Measurements from ENCODE around the gene OBI1.

Gene OBI1

DNA sequence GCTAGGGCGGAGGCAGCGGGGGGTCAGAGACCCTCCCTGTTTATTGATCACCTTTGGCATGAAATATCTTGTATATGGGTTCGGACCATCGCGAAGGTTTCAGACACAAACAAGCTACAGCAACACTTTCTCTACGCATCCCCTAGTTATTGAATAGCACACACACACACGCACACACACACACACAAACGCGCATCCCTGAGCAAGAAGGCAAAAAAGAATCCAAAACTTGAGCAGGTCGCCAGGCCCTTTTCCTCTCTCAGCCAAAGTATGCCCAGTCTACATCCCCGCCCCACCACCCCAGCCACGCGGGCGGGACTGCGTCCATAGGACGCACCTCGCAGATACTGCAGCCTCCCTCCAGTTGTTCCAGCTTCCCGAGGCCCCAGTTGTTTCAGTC, 71.6 kb downstream of the OBI1 start:
- peak; percentile 31 for DNase-seq (ENCODE audit: low spot score)
- no CpG with 5 or more reads among the region's 18 CpGs for WGBS, 2 donors (ENCODE audit: extremely low coverage in 2 of 2, insufficient read length in 2 of 2, insufficient replicate concordance in 1 of 2)
- H4K91ac ChIP-seq (ENCODE audit: low read depth, low read length, poor library complexity) = no peak overlapping the region
- H3K14ac ChIP-seq (ENCODE audit: low read length) = no peak overlapping the region
- H2BK12ac ChIP-seq (ENCODE audit: low read length) = no peak overlapping the region
- H3K27ac ChIP-seq (replicated peaks; ENCODE audit: low read length) = no peak overlapping the region
- H3K9ac ChIP-seq (ENCODE audit: low read depth, low read length, poor library complexity) = no peak overlapping the region
- H2AK5ac ChIP-seq (ENCODE audit: low read depth, low read length) = no peak overlapping the region
- H3K36me3 ChIP-seq (replicated peaks in 1 of 2; ENCODE audit: control insufficient read depth in 2 of 2, insufficient read depth in 2 of 2, low read length in 2 of 2) = no peaks in the 10 kb centered on the region
- H3K27me3 ChIP-seq (ENCODE audit: control insufficient read depth in 3 of 3, insufficient read depth in 3 of 3, low read depth in 1 of 3, low read length in 3 of 3) = peaks cover 3 to 72% (median 20%) of the 10 kb centered on the region in 3 experiments
- H2BK120ac ChIP-seq (ENCODE audit: low read depth, low read length) = no peak overlapping the region
- H3K23ac ChIP-seq (ENCODE audit: low read depth, low read length, poor library complexity) = no peak overlapping the region
- H3K4me3 ChIP-seq (ENCODE audit: low read length in 2 of 2) = no peak overlapping the region
- no peaks in the 10 kb centered on the region for H3K79me1 ChIP-seq (ENCODE audit: low read depth, low read length)
- no peak overlapping the region for H4K8ac ChIP-seq (ENCODE audit: low read depth, low read length)
- no peak overlapping the region for H2AFZ ChIP-seq (ENCODE audit: low read length)
- no peaks in the 10 kb centered on the region for H3K9me3 ChIP-seq (replicated peaks in 1 of 2; ENCODE audit: control insufficient read depth in 2 of 2, insufficient read depth in 1 of 2, low read depth in 1 of 2, low read length in 2 of 2)
- H3K18ac ChIP-seq (ENCODE audit: low read length) = no peak overlapping the region
- no peak overlapping the region for H3K4ac ChIP-seq (ENCODE audit: low read length)
- no peak overlapping the region for H3K4me2 ChIP-seq (ENCODE audit: insufficient read depth, low read length, poor library complexity, severe bottlenecking)
- H3K4me1 ChIP-seq (ENCODE audit: control insufficient read depth in 2 of 2, insufficient read depth in 1 of 2, low read depth in 1 of 2, low read length in 2 of 2) = no peaks in the 10 kb centered on the region
- H2BK5ac ChIP-seq (ENCODE audit: low read length) = no peak overlapping the region
- no peak overlapping the region for H2BK15ac ChIP-seq (ENCODE audit: low read length)

DNA sequence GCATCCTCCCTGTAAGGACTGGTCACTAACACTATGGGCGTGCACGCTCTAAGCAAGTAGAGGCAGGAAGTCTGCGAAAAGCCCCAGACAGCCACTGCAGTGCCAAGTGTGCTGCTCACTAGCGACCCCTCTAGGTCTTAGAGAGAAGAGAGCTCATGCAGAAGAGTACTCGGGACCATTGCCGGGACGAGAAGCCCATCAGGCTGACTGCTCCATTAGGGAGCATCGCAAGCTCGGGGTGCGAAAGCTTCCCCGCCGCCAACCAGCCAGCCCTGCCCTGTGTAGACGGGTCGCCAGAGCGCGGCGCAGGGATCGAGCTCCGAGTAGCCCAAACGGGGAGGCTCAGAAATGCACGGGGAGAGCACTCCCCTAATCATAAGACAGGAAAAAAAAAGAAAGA, 72.2 kb downstream of the OBI1 start:
- Histone ChIP-seq H3K9ac (ENCODE audit: low read depth, low read length, poor library complexity) (no peak overlapping the region), H2BK15ac (ENCODE audit: low read length) (no peak overlapping the region), H2AK5ac (ENCODE audit: low read depth, low read length) (no peak overlapping the region), H3K4me2 (ENCODE audit: insufficient read depth, low read length, poor library complexity, severe bottlenecking) (no peak overlapping the region), H3K23ac (ENCODE audit: low read depth, low read length, poor library complexity) (no peak overlapping the region), H3K4ac (ENCODE audit: low read length) (no peak overlapping the region), H3K9me3 (replicated peaks in 1 of 2; ENCODE audit: control insufficient read depth in 2 of 2, insufficient read depth in 1 of 2, low read depth in 1 of 2, low read length in 2 of 2) (no peaks in the 10 kb centered on the region), H2AFZ (ENCODE audit: low read length) (no peak overlapping the region), H3K27ac (replicated peaks; ENCODE audit: low read length) (no peak overlapping the region), H3K14ac (ENCODE audit: low read length) (no peak overlapping the region), H3K4me3 (ENCODE audit: low read length in 2 of 2) (no peak overlapping the region), H3K4me1 (ENCODE audit: control insufficient read depth in 2 of 2, insufficient read depth in 1 of 2, low read depth in 1 of 2, low read length in 2 of 2) (no peaks in the 10 kb centered on the region), H2BK5ac (ENCODE audit: low read length) (no peak overlapping the region), H4K8ac (ENCODE audit: low read depth, low read length) (no peak overlapping the region), H3K18ac (ENCODE audit: low read length) (no peak overlapping the region), H2BK120ac (ENCODE audit: low read depth, low read length) (no peak overlapping the region), H3K79me1 (ENCODE audit: low read depth, low read length) (no peaks in the 10 kb centered on the region), H3K36me3 (replicated peaks in 1 of 2; ENCODE audit: control insufficient read depth in 2 of 2, insufficient read depth in 2 of 2, low read length in 2 of 2) (no peaks in the 10 kb centered on the region), H4K91ac (ENCODE audit: low read depth, low read length, poor library complexity) (no peak overlapping the region), H3K27me3 (ENCODE audit: control insufficient read depth in 3 of 3, insufficient read depth in 3 of 3, low read depth in 1 of 3, low read length in 3 of 3) (peaks cover 3 to 70% (median 19%) of the 10 kb centered on the region in 3 experiments), H2BK12ac (ENCODE audit: low read length) (no peak overlapping the region)
- no CpG with 5 or more reads among the region's 21 CpGs for WGBS, 2 donors (ENCODE audit: extremely low coverage in 2 of 2, insufficient read length in 2 of 2, insufficient replicate concordance in 1 of 2)
- DNase-seq (ENCODE audit: low spot score) = peak; percentile 61

DNA sequence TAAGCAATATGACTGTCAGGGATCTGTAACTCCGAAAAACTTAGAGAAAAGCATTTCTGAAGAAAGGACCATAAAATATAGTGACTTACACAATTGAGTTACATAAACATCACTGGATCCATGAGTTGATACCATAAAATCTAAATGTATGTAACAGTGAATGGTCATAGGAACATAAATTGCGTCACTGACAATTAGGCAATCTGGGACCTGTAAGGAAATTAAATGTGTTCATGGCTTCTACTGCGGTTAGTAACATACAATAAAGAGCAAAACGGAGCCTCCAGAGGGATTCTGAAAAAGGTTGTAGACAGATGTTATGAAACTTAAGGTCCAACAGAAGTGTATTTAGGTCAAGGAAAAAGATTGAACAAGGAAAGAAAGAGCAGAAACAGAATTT, 82.7 kb downstream of the OBI1 start:
- Histone ChIP-seq H2BK12ac (ENCODE audit: low read length) (no peak overlapping the region), H3K79me1 (ENCODE audit: low read depth, low read length) (no peaks in the 10 kb centered on the region), H3K4me1 (ENCODE audit: control insufficient read depth in 2 of 2, insufficient read depth in 1 of 2, low read depth in 1 of 2, low read length in 2 of 2) (no peaks in the 10 kb centered on the region), H3K4me3 (ENCODE audit: low read length in 2 of 2) (no peak overlapping the region), H4K8ac (ENCODE audit: low read depth, low read length) (no peak overlapping the region), H2BK120ac (ENCODE audit: low read depth, low read length) (no peak overlapping the region), H3K9ac (ENCODE audit: low read depth, low read length, poor library complexity) (no peak overlapping the region), H4K91ac (ENCODE audit: low read depth, low read length, poor library complexity) (no peak overlapping the region), H3K18ac (ENCODE audit: low read length) (no peak overlapping the region), H2BK5ac (ENCODE audit: low read length) (no peak overlapping the region), H2AFZ (ENCODE audit: low read length) (no peak overlapping the region), H3K36me3 (replicated peaks in 1 of 2; ENCODE audit: control insufficient read depth in 2 of 2, insufficient read depth in 2 of 2, low read length in 2 of 2) (no peaks in the 10 kb centered on the region), H3K4me2 (ENCODE audit: insufficient read depth, low read length, poor library complexity, severe bottlenecking) (no peak overlapping the region), H3K9me3 (replicated peaks in 1 of 2; ENCODE audit: control insufficient read depth in 2 of 2, insufficient read depth in 1 of 2, low read depth in 1 of 2, low read length in 2 of 2) (no peaks in the 10 kb centered on the region), H2AK5ac (ENCODE audit: low read depth, low read length) (no peak overlapping the region), H3K4ac (ENCODE audit: low read length) (no peak overlapping the region), H3K23ac (ENCODE audit: low read depth, low read length, poor library complexity) (no peak overlapping the region), H2BK15ac (ENCODE audit: low read length) (no peak overlapping the region), H3K27me3 (ENCODE audit: control insufficient read depth in 3 of 3, insufficient read depth in 3 of 3, low read depth in 1 of 3, low read length in 3 of 3) (peaks cover 0 to 7% (median 0%) of the 10 kb centered on the region in 3 experiments), H3K27ac (replicated peaks; ENCODE audit: low read length) (no peak overlapping the region), H3K14ac (ENCODE audit: low read length) (no peak overlapping the region)
- no CpG with 5 or more reads among the region's 4 CpGs for WGBS, 2 donors (ENCODE audit: extremely low coverage in 2 of 2, insufficient read length in 2 of 2, insufficient replicate concordance in 1 of 2)
- DNase-seq (ENCODE audit: low spot score) = no peak

DNA sequence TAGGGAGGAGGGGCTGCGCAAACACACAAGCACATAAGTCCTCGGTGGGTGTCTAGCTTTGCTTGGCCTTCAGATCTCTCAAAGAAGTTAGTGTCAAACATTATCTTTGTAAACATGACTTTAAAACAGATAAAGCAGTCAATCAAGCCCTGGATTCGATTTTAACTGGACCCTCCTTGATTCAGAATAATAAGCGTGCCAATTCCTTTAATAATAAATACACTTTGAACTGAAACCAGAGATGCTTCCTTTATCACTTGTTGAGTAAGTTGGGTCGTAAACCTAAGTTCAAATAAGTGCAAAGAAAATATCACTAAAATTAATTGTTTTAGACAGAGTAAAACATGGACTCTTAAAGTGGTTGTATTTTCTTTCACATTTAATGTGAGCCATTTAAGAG, 86.5 kb downstream of the OBI1 start:
- H2BK120ac ChIP-seq (ENCODE audit: low read depth, low read length) = no peak overlapping the region
- H3K14ac ChIP-seq (ENCODE audit: low read length) = no peak overlapping the region
- H3K23ac ChIP-seq (ENCODE audit: low read depth, low read length, poor library complexity) = no peak overlapping the region
- H2AFZ ChIP-seq (ENCODE audit: low read length) = no peak overlapping the region
- H2BK12ac ChIP-seq (ENCODE audit: low read length) = no peak overlapping the region
- no peaks in the 10 kb centered on the region for H3K27me3 ChIP-seq (ENCODE audit: control insufficient read depth in 3 of 3, insufficient read depth in 3 of 3, low read depth in 1 of 3, low read length in 3 of 3)
- no peaks in the 10 kb centered on the region for H3K79me1 ChIP-seq (ENCODE audit: low read depth, low read length)
- no peaks in the 10 kb centered on the region for H3K36me3 ChIP-seq (replicated peaks in 1 of 2; ENCODE audit: control insufficient read depth in 2 of 2, insufficient read depth in 2 of 2, low read length in 2 of 2)
- H3K9me3 ChIP-seq (replicated peaks in 1 of 2; ENCODE audit: control insufficient read depth in 2 of 2, insufficient read depth in 1 of 2, low read depth in 1 of 2, low read length in 2 of 2) = no peaks in the 10 kb centered on the region
- H4K8ac ChIP-seq (ENCODE audit: low read depth, low read length) = no peak overlapping the region
- no CpG with 5 or more reads among the region's 5 CpGs for WGBS, 2 donors (ENCODE audit: extremely low coverage in 2 of 2, insufficient read length in 2 of 2, insufficient replicate concordance in 1 of 2)
- no peak overlapping the region for H2AK5ac ChIP-seq (ENCODE audit: low read depth, low read length)
- H2BK15ac ChIP-seq (ENCODE audit: low read length) = no peak overlapping the region
- no peak overlapping the region for H4K91ac ChIP-seq (ENCODE audit: low read depth, low read length, poor library complexity)
- H3K27ac ChIP-seq (replicated peaks; ENCODE audit: low read length) = no peak overlapping the region
- DNase-seq (ENCODE audit: low spot score) = no peak
- no peak overlapping the region for H3K4me2 ChIP-seq (ENCODE audit: insufficient read depth, low read length, poor library complexity, severe bottlenecking)
- H2BK5ac ChIP-seq (ENCODE audit: low read length) = no peak overlapping the region
- H3K18ac ChIP-seq (ENCODE audit: low read length) = no peak overlapping the region
- H3K9ac ChIP-seq (ENCODE audit: low read depth, low read length, poor library complexity) = no peak overlapping the region
- no peaks in the 10 kb centered on the region for H3K4me1 ChIP-seq (ENCODE audit: control insufficient read depth in 2 of 2, insufficient read depth in 1 of 2, low read depth in 1 of 2, low read length in 2 of 2)
- no peak overlapping the region for H3K4me3 ChIP-seq (ENCODE audit: low read length in 2 of 2)
- no peak overlapping the region for H3K4ac ChIP-seq (ENCODE audit: low read length)

Data from neuronal stem cell (in vitro differentiated cells).